ENCODE measurements around the gene PRIM2. TPM values are rescaled to one million over a fixed set of nuclear protein-coding genes. Genes with fewer than 3 reads are reported as not detected.

The PRIM2 gene
- total and polyA plus RNA-seq, 2 of the 8 experiments (the other 6 are each of a cell fraction or from before 2014, with no cell fraction given) = 20.8 to 46.8 TPM

- WGBS, 2 experiments (ENCODE audit: extremely low coverage in 1 of 2, insufficient coverage in 1 of 2, insufficient read length in 1 of 2, insufficient replicate concordance in 2 of 2, low coverage in 1 of 2, low lambda C conversion rate in 2 of 2, missing lambda C conversion rate in 1 of 2) = 92% methylated on average over 11 of the region's 24 CpGs; no CpG with 5 or more reads in 1 of the 2 experiments
- CTCF ChIA-PET (ENCODE audit: partially characterized antibody) = no interaction called here
- no peak overlapping the region for H3K56ac ChIP-seq (replicated peaks; ENCODE audit: insufficient read length, low read depth, low read length)
- no peak overlapping the region for H2AFZ ChIP-seq (ENCODE audit: low read length)
- H3K14ac ChIP-seq (ENCODE audit: insufficient read length) = no peak overlapping the region
- no peaks in the 10 kb centered on the region for H3K36me3 ChIP-seq (ENCODE audit: control insufficient read depth in 2 of 4, insufficient read depth in 4 of 4, low read length in 3 of 4)
- H4K20me1 ChIP-seq (replicated peaks in 1 of 2; ENCODE audit: control insufficient read depth in 1 of 2, insufficient read depth in 2 of 2, low read length in 2 of 2) = no peaks in the 10 kb centered on the region
- H2BK12ac ChIP-seq (ENCODE audit: low read depth, low read length) = no peak overlapping the region
- FAIRE-seq = no peak
- no peak overlapping the region for H3K4me3 ChIP-seq (ENCODE audit: extremely low read depth in 1 of 4, insufficient read depth in 2 of 4, low read depth in 3 of 4, low read length in 4 of 4)
- H3K9ac ChIP-seq (replicated peaks in 1 of 4; ENCODE audit: extremely low read depth in 1 of 4, low read depth in 3 of 4, low read length in 3 of 4) = no peak overlapping the region
- H3K27ac ChIP-seq (ENCODE audit: low read depth, low read length) = no peak overlapping the region
- no peak overlapping the region for H2BK5ac ChIP-seq (ENCODE audit: low read depth, low read length)
- H4K8ac ChIP-seq (ENCODE audit: extremely low read depth, insufficient read depth, low read length) = no peak overlapping the region
- peaks cover 0 to 19% of the 10 kb centered on the region in 2 experiments; a peak in 2 of 4 replicates for H3K9me3 ChIP-seq (ENCODE audit: insufficient read depth in 2 of 2, low read depth in 1 of 2, low read length in 1 of 2)
- H3K4ac ChIP-seq (replicated peaks; ENCODE audit: insufficient read length, low read depth, low read length) = no peak overlapping the region
- H3K4me1 ChIP-seq (replicated peaks in 1 of 4; ENCODE audit: control insufficient read depth in 3 of 4, insufficient read depth in 4 of 4, low read length in 3 of 4) = no peaks in the 10 kb centered on the region
- TF ChIP-seq RXRA (IDR thresholded peaks at IDR 0.05; ENCODE audit: insufficient read depth, low read depth, low read length) (no peak), KDM5A (IDR thresholded peaks at IDR 0.05; ENCODE audit: low read length) (no peak), RBBP5 (IDR thresholded peaks at IDR 0.05; ENCODE audit: borderline replicate concordance, low read depth, low read length) (no peak), SIRT6 (IDR thresholded peaks at IDR 0.05; ENCODE audit: low read length) (no peak), RFX5 (IDR thresholded peaks at IDR 0.05; ENCODE audit: borderline replicate concordance, low read depth, low read length) (no peak), JUN (IDR thresholded peaks at IDR 0.05; ENCODE audit: low read depth, low read length) (no peak), SRF (IDR thresholded peaks at IDR 0.05; ENCODE audit: low read depth, low read length) (no peak), TCF12 (IDR thresholded peaks at IDR 0.05; ENCODE audit: low read depth, low read length) (no peak), SIN3A (conservative IDR thresholded peaks at IDR 0.05 in 1 of 2, IDR thresholded peaks at IDR 0.05 in 1 of 2; ENCODE audit: low read depth in 1 of 2, low read length in 2 of 2) (no peak), SP1 (IDR thresholded peaks at IDR 0.05; ENCODE audit: low read depth, low read length) (no peak)
- TF ChIP-seq, protein P1, sequence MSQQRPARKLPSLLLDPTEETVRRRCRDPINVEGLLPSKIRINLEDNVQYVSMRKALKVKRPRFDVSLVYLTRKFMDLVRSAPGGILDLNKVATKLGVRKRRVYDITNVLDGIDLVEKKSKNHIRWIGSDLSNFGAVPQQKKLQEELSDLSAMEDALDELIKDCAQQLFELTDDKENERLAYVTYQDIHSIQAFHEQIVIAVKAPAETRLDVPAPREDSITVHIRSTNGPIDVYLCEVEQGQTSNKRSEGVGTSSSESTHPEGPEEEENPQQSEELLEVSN (IDR thresholded peaks at IDR 0.05) = no peak
- no peak overlapping the region for H2BK120ac ChIP-seq (replicated peaks; ENCODE audit: low read depth, low read length)
- H3K23ac ChIP-seq (ENCODE audit: insufficient read length) = no peak overlapping the region
- H4K91ac ChIP-seq (replicated peaks; ENCODE audit: insufficient read length, low read length) = no peak overlapping the region
- no peaks in the 10 kb centered on the region for H3K27me3 ChIP-seq (replicated peaks in 1 of 4; ENCODE audit: control insufficient read depth in 3 of 4, extremely low read depth in 1 of 4, insufficient read depth in 3 of 4, low read length in 3 of 4)
- H3K79me1 ChIP-seq (ENCODE audit: low read depth, low read length) = no peaks in the 10 kb centered on the region
- H2AK5ac ChIP-seq (ENCODE audit: low read depth, low read length) = no peak overlapping the region
- no peaks in the 10 kb centered on the region for H3K79me2 ChIP-seq (ENCODE audit: control insufficient read depth in 1 of 2, insufficient read depth in 2 of 2, low read length in 2 of 2)
- no peak overlapping the region for H3K4me2 ChIP-seq (ENCODE audit: insufficient read depth in 1 of 2, low read depth in 2 of 2, low read length in 2 of 2)
- no peak overlapping the region for H2BK15ac ChIP-seq (ENCODE audit: low read length)
- H2BK20ac ChIP-seq (ENCODE audit: low read length) = no peak overlapping the region
- no peak overlapping the region for H4K5ac ChIP-seq (ENCODE audit: insufficient read length, low read depth, low read length)
- DNase-seq (ENCODE audit: low read depth in 1 of 2, low spot score in 2 of 2) = no peak
- H3K23me2 ChIP-seq (ENCODE audit: low read depth, low read length) = no peaks in the 10 kb centered on the region
- POLR2A ChIA-PET (ENCODE audit: partially characterized antibody) = no interaction called here
- no peak overlapping the region for H3K18ac ChIP-seq (ENCODE audit: extremely low read depth, low read length)
Measured at GRCh38 chr6:57310817-57311157, 6.6 kb upstream of the PRIM2 start.

Measured in H1 (cell line).